D721Med (cell line): Measurements from ENCODE around the gene CDCA4.

Experiments used
- DNase-seq: peaks from one replicate; pipeline ENCODE4 v3.0.0; 2011; ENCODE audit warnings: low spot score; ENCODE audit not compliant: insufficient read length
- FAIRE-seq: peaks from 2 replicates; lab custom pipeline; 2011; peaks lifted over from hg19 to GRCh38; lab: Jason Lieb, UNC
- CTCF ChIP-seq: IDR thresholded peaks from 2 replicates; pipeline ENCODE4 v1.5.1; 2012; ENCODE audit warnings: mild to moderate bottlenecking, control low read depth; ENCODE audit not compliant: insufficient read depth; ENCODE audit errors: missing control alignments

The CDCA4 gene

GRCh38 chr14:105023144-105023543 lies 2.3 kb upstream of the CDCA4 start:
- FAIRE-seq: no peak
- TF ChIP-seq CTCF: no peak
- no peak for DNase-seq

- FAIRE-seq: no peak
- no peak for TF ChIP-seq CTCF
Measured at GRCh38 chr14:105022276-105022670, 1.4 kb upstream of the CDCA4 start.

GRCh38 chr14:105021656-105022275 lies 883 bp upstream of the CDCA4 start:
- peak; percentile 23 for TF ChIP-seq CTCF
- no peak for FAIRE-seq
- DNase-seq: no peak

More at GRCh38 chr14:105022276-105022670, 1.4 kb upstream of the CDCA4 start:
- DNase-seq: no peak

GRCh38 chr14:105019861-105020814 lies 745 bp downstream of the CDCA4 start:
- FAIRE-seq: no peak
- DNase-seq: no peak
- no peak for TF ChIP-seq CTCF

GRCh38 chr14:105018414-105018813 lies 2.5 kb downstream of the CDCA4 start:
- no peak for TF ChIP-seq CTCF
- DNase-seq (no peak), FAIRE-seq (no peak)

GRCh38 chr14:105015905-105016304 lies 5.0 kb downstream of the CDCA4 start:
- no peak for DNase-seq
- no peak for FAIRE-seq
- no peak for TF ChIP-seq CTCF
